ENCODE results near the gene NR2F1.

GRCh38 chr5:93603078-93603792, 20.2 kb downstream of the NR2F1 start:
- no peak for TF ChIP-seq CTCF (conservative IDR thresholded peaks at IDR 0.05; ENCODE audit: low read depth, low read length)
- no peak for TF ChIP-seq EZH2 (IDR thresholded peaks at IDR 0.05; ENCODE audit: low read length, unreplicated experiment)
